ENCODE measurements around the gene ZNF578.

DNA sequence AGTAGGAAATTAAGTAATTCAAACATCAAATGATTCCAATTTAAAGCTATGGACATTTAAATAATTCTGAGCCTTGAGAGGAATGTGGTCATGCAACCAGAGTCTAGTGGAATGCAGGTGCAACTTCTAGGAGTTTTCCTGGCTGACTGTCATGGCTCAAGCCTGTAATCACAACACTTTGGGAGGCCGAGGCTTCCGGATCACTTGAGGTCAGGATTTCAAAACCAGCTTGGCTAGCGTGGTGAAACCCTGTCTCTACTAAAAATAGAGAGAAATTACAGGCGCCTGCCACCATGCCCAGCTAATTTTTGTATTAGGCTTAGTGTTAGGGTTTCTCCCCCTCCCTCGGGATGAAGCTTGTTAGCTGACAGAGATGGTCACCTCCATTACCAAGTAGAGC lies 80.5 kb downstream of the ZNF578 start:
- no peak for TF ChIP-seq CTCF (IDR thresholded peaks at IDR 0.05)
- TF ChIP-seq POLR2A (IDR thresholded peaks at IDR 0.05), result no peak

Data from esophagus squamous epithelium (tissue), 4 donors.